GM19372 (cell line): ENCODE results near the gene SLC19A1.

Experiments
- ATAC-seq: cut with Tn5 transposase; IDR thresholded peaks from one replicate; pipeline ENCODE4 v1.9.1; 2021; ENCODE audit warnings: mild to moderate bottlenecking, low read depth, moderate library complexity; ENCODE audit not compliant: unreplicated experiment

Gene SLC19A1

GRCh38 chr21:45460011-45460565, 82.2 kb downstream of the SLC19A1 start:
- ATAC-seq, result no peak

- no peak for ATAC-seq
Measured at GRCh38 chr21:45459171-45460010, 82.8 kb downstream of the SLC19A1 start.

- no peak for ATAC-seq
Measured at GRCh38 chr21:45458281-45459170, 83.7 kb downstream of the SLC19A1 start.

- no peak for ATAC-seq
Measured at GRCh38 chr21:45457832-45458172, 84.4 kb downstream of the SLC19A1 start.

GRCh38 chr21:45457161-45457831, 84.9 kb downstream of the SLC19A1 start:
- ATAC-seq, result no peak

GRCh38 chr21:45456584-45457160, 85.6 kb downstream of the SLC19A1 start:
- ATAC-seq, result no peak

GRCh38 chr21:45455674-45456583, 86.3 kb downstream of the SLC19A1 start:
- no peak for ATAC-seq

- no peak for ATAC-seq
Measured at GRCh38 chr21:45454926-45455673, 87.1 kb downstream of the SLC19A1 start.

GRCh38 chr21:45454060-45454925, 87.9 kb downstream of the SLC19A1 start:
- no peak for ATAC-seq

- no peak for ATAC-seq
Measured at GRCh38 chr21:45453308-45453950, 88.8 kb downstream of the SLC19A1 start.

- no peak for ATAC-seq
Measured at GRCh38 chr21:45452696-45453307, 89.4 kb downstream of the SLC19A1 start.

- ATAC-seq, result no peak
Measured at GRCh38 chr21:45451771-45452182, 90.5 kb downstream of the SLC19A1 start.

GRCh38 chr21:45451091-45451740, 91.0 kb downstream of the SLC19A1 start:
- no peak for ATAC-seq

GRCh38 chr21:45450423-45451090, 91.7 kb downstream of the SLC19A1 start:
- no peak for ATAC-seq

GRCh38 chr21:45449658-45450422, 92.4 kb downstream of the SLC19A1 start:
- ATAC-seq, result no peak
